ENCODE data around the gene CPNE7. TPM values are rescaled to one million over a fixed set of nuclear protein-coding genes. Genes with fewer than 3 reads are reported as not detected.

The CPNE7 gene
- total and polyA plus RNA-seq, 2 donors = 9.6 to 12.8 TPM

GRCh38 chr16:89547291-89547690 lies 28.3 kb upstream of the CPNE7 start:
- H3K27me3 ChIP-seq (ENCODE audit: control insufficient read depth in 2 of 2, insufficient read depth in 1 of 2, low read length in 1 of 2) = no peaks in the 10 kb centered on the region
- H3K9me3 ChIP-seq (ENCODE audit: control insufficient read depth in 2 of 2, insufficient read depth in 1 of 2, low read length in 1 of 2) = no peaks in the 10 kb centered on the region
- 98% methylated on average over 17 of the region's 17 CpGs for WGBS
- peaks cover 68 to 76% of the 10 kb centered on the region in 2 donors for H3K36me3 ChIP-seq (ENCODE audit: control insufficient read depth in 2 of 2, insufficient read depth in 2 of 2, low read length in 1 of 2)
- H3K4me1 ChIP-seq (ENCODE audit: control insufficient read depth in 2 of 2, insufficient read depth in 2 of 2, low read length in 2 of 2) = peaks cover 5 to 16% of the 10 kb centered on the region in 2 donors
- H3K27ac ChIP-seq (ENCODE audit: low read depth in 1 of 2, low read length in 1 of 2) = no peak overlapping the region
- no peak overlapping the region for H3K4me3 ChIP-seq (ENCODE audit: low read length in 2 of 2)
- DNase-seq (ENCODE audit: low read depth in 6 of 9, low spot score in 9 of 9) = no peak

DNA sequence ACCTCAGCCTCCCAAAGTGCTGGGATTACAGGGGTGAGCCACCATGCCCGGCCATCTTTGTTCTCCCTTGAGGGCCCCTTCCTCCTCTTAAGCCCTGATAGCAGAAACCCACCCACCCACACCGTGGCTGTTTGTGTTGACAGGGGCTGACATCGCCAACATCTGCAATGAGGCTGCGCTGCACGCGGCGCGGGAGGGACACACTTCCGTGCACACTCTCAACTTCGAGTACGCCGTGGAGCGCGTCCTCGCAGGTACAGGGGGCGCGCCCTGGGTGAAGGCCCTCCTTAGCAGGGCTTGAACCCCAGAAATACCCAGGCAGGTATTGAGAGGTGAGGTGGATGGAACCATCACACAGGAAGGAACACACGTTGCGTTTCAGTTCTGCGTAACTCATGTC lies 27.7 kb upstream of the CPNE7 start:
- WGBS = 98% methylated on average over 20 of the region's 20 CpGs
- H3K9me3 ChIP-seq (ENCODE audit: control insufficient read depth in 2 of 2, insufficient read depth in 1 of 2, low read length in 1 of 2) = no peaks in the 10 kb centered on the region
- peaks cover 5 to 16% of the 10 kb centered on the region in 2 donors for H3K4me1 ChIP-seq (ENCODE audit: control insufficient read depth in 2 of 2, insufficient read depth in 2 of 2, low read length in 2 of 2)
- no peak overlapping the region for H3K27ac ChIP-seq (ENCODE audit: low read depth in 1 of 2, low read length in 1 of 2)
- H3K36me3 ChIP-seq (ENCODE audit: control insufficient read depth in 2 of 2, insufficient read depth in 2 of 2, low read length in 1 of 2) = peaks cover 74 to 78% of the 10 kb centered on the region in 2 donors
- no peak for DNase-seq (ENCODE audit: low read depth in 6 of 9, low spot score in 9 of 9)
- no peak overlapping the region for H3K4me3 ChIP-seq (ENCODE audit: low read length in 2 of 2)
- no peaks in the 10 kb centered on the region for H3K27me3 ChIP-seq (ENCODE audit: control insufficient read depth in 2 of 2, insufficient read depth in 1 of 2, low read length in 1 of 2)

- WGBS = 76% methylated on average over 28 of the region's 28 CpGs
- peak in 1 of 9 donors; percentile 38 for DNase-seq (ENCODE audit: low read depth in 6 of 9, low spot score in 9 of 9)
- Histone ChIP-seq H3K4me1 (ENCODE audit: control insufficient read depth in 2 of 2, insufficient read depth in 2 of 2, low read length in 2 of 2) (peaks cover 5 to 16% of the 10 kb centered on the region in 2 donors), H3K4me3 (ENCODE audit: low read length in 2 of 2) (no peak overlapping the region), H3K27ac (ENCODE audit: low read depth in 1 of 2, low read length in 1 of 2) (peak overlapping the region in 1 of 2 donors; percentile 65), H3K9me3 (ENCODE audit: control insufficient read depth in 2 of 2, insufficient read depth in 1 of 2, low read length in 1 of 2) (no peaks in the 10 kb centered on the region), H3K36me3 (ENCODE audit: control insufficient read depth in 2 of 2, insufficient read depth in 2 of 2, low read length in 1 of 2) (peaks cover 78 to 79% of the 10 kb centered on the region in 2 donors), H3K27me3 (ENCODE audit: control insufficient read depth in 2 of 2, insufficient read depth in 1 of 2, low read length in 1 of 2) (no peaks in the 10 kb centered on the region)
These were observed 27.1 kb upstream of the CPNE7 start for GRCh38 chr16:89548344-89549006.

GRCh38 chr16:89549007-89549700 lies 26.4 kb upstream of the CPNE7 start:
- peak in 1 of 9 donors; percentile 38 for DNase-seq (ENCODE audit: low read depth in 6 of 9, low spot score in 9 of 9)
- 39% methylated on average over 10 of the region's 10 CpGs for WGBS
- Histone ChIP-seq H3K27me3 (ENCODE audit: control insufficient read depth in 2 of 2, insufficient read depth in 1 of 2, low read length in 1 of 2) (no peaks in the 10 kb centered on the region), H3K4me3 (ENCODE audit: low read length in 2 of 2) (no peak overlapping the region), H3K36me3 (ENCODE audit: control insufficient read depth in 2 of 2, insufficient read depth in 2 of 2, low read length in 1 of 2) (peaks cover 85 to 86% of the 10 kb centered on the region in 2 donors), H3K4me1 (ENCODE audit: control insufficient read depth in 2 of 2, insufficient read depth in 2 of 2, low read length in 2 of 2) (peaks cover 5 to 16% of the 10 kb centered on the region in 2 donors), H3K9me3 (ENCODE audit: control insufficient read depth in 2 of 2, insufficient read depth in 1 of 2, low read length in 1 of 2) (no peaks in the 10 kb centered on the region), H3K27ac (ENCODE audit: low read depth in 1 of 2, low read length in 1 of 2) (peak overlapping the region in 1 of 2 donors; percentile 65)

DNA sequence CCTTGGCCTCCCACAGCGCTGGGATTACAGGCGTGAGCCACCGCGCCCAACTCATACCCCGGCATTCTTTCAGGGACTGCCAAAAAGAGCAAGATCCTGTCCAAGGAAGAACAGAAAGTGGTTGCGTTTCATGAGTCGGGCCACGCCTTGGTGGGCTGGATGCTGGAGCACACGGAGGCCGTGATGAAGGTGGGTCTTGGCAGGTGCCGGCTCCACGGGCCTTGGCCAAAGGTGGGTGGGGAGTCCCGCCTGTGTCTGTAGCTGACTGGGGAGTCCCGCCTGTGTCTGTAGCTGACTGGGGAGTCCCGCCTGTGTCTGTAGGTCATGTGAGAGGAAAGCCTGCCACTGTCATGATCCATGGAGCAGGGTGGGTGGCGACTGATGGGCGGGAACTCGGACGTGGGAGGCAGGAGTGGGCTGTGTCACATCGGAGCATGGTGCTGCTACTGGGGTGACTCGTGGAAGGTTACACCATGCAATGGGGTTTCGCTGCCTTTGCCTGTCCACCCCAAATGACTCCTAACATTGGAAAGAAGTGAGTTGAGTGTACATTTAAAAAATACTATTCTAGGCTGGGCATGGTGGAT lies 25.0 kb upstream of the CPNE7 start:
- H3K27me3 ChIP-seq (ENCODE audit: control insufficient read depth in 2 of 2, insufficient read depth in 1 of 2, low read length in 1 of 2) = no peaks in the 10 kb centered on the region
- no peak overlapping the region for H3K27ac ChIP-seq (ENCODE audit: low read depth in 1 of 2, low read length in 1 of 2)
- no peak overlapping the region for H3K4me3 ChIP-seq (ENCODE audit: low read length in 2 of 2)
- no peak for DNase-seq (ENCODE audit: low read depth in 6 of 9, low spot score in 9 of 9)
- H3K4me1 ChIP-seq (ENCODE audit: control insufficient read depth in 2 of 2, insufficient read depth in 2 of 2, low read length in 2 of 2) = peaks cover 5 to 16% of the 10 kb centered on the region in 2 donors
- 98% methylated on average over 22 of the region's 22 CpGs for WGBS
- H3K9me3 ChIP-seq (ENCODE audit: control insufficient read depth in 2 of 2, insufficient read depth in 1 of 2, low read length in 1 of 2) = no peaks in the 10 kb centered on the region
- H3K36me3 ChIP-seq (ENCODE audit: control insufficient read depth in 2 of 2, insufficient read depth in 2 of 2, low read length in 1 of 2) = peaks cover 82 to 84% of the 10 kb centered on the region in 2 donors

DNA sequence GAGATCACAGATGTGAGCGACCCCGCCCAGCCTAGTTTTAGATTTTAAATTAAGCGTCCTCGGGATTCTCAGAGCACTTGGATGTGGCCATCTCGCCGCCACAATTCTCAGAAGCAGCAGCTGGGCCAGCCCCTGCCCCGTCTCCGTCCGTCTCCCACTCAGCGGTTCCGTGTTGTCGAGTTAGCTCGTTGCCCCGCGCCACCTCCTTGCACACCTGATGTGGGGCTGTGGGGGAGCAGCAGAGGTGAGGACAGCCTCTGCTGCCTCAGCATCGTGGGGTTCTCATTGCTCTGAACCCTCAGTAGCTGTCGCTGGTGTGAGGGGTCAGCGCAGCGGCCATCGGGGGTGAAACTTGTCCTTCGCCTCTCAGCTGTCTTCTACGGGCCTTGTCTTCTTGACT lies 23.2 kb upstream of the CPNE7 start:
- DNase-seq (ENCODE audit: low read depth in 6 of 9, low spot score in 9 of 9) = no peak
- 98% methylated on average over 22 of the region's 22 CpGs for WGBS
- peaks cover 0 to 4% of the 10 kb centered on the region in 2 donors for H3K9me3 ChIP-seq (ENCODE audit: control insufficient read depth in 2 of 2, insufficient read depth in 1 of 2, low read length in 1 of 2)
- no peak overlapping the region for H3K4me3 ChIP-seq (ENCODE audit: low read length in 2 of 2)
- H3K27ac ChIP-seq (ENCODE audit: low read depth in 1 of 2, low read length in 1 of 2) = no peak overlapping the region
- no peaks in the 10 kb centered on the region for H3K27me3 ChIP-seq (ENCODE audit: control insufficient read depth in 2 of 2, insufficient read depth in 1 of 2, low read length in 1 of 2)
- peaks cover 5 to 24% of the 10 kb centered on the region in 2 donors for H3K4me1 ChIP-seq (ENCODE audit: control insufficient read depth in 2 of 2, insufficient read depth in 2 of 2, low read length in 2 of 2)
- peaks cover 77 to 84% of the 10 kb centered on the region in 2 donors for H3K36me3 ChIP-seq (ENCODE audit: control insufficient read depth in 2 of 2, insufficient read depth in 2 of 2, low read length in 1 of 2)

GRCh38 chr16:89552913-89553312 lies 22.6 kb upstream of the CPNE7 start:
- 97% methylated on average over 13 of the region's 13 CpGs for WGBS
- no peak overlapping the region for H3K27ac ChIP-seq (ENCODE audit: low read depth in 1 of 2, low read length in 1 of 2)
- H3K36me3 ChIP-seq (ENCODE audit: control insufficient read depth in 2 of 2, insufficient read depth in 2 of 2, low read length in 1 of 2) = peaks cover 71 to 85% of the 10 kb centered on the region in 2 donors
- DNase-seq (ENCODE audit: low read depth in 6 of 9, low spot score in 9 of 9) = no peak
- peaks cover 0 to 4% of the 10 kb centered on the region in 2 donors for H3K9me3 ChIP-seq (ENCODE audit: control insufficient read depth in 2 of 2, insufficient read depth in 1 of 2, low read length in 1 of 2)
- H3K4me3 ChIP-seq (ENCODE audit: low read length in 2 of 2) = no peak overlapping the region
- H3K4me1 ChIP-seq (ENCODE audit: control insufficient read depth in 2 of 2, insufficient read depth in 2 of 2, low read length in 2 of 2) = peaks cover 5 to 30% of the 10 kb centered on the region in 2 donors
- H3K27me3 ChIP-seq (ENCODE audit: control insufficient read depth in 2 of 2, insufficient read depth in 1 of 2, low read length in 1 of 2) = no peaks in the 10 kb centered on the region

- DNase-seq (ENCODE audit: low read depth in 6 of 9, low spot score in 9 of 9) = no peak
- H3K27me3 ChIP-seq (ENCODE audit: control insufficient read depth in 2 of 2, insufficient read depth in 1 of 2, low read length in 1 of 2) = no peaks in the 10 kb centered on the region
- no peak overlapping the region for H3K27ac ChIP-seq (ENCODE audit: low read depth in 1 of 2, low read length in 1 of 2)
- peaks cover 63 to 77% of the 10 kb centered on the region in 2 donors for H3K36me3 ChIP-seq (ENCODE audit: control insufficient read depth in 2 of 2, insufficient read depth in 2 of 2, low read length in 1 of 2)
- peaks cover 0 to 4% of the 10 kb centered on the region in 2 donors for H3K9me3 ChIP-seq (ENCODE audit: control insufficient read depth in 2 of 2, insufficient read depth in 1 of 2, low read length in 1 of 2)
- H3K4me1 ChIP-seq (ENCODE audit: control insufficient read depth in 2 of 2, insufficient read depth in 2 of 2, low read length in 2 of 2) = peaks cover 3 to 27% of the 10 kb centered on the region in 2 donors
- no peak overlapping the region for H3K4me3 ChIP-seq (ENCODE audit: low read length in 2 of 2)
- WGBS = 97% methylated on average over 18 of the region's 18 CpGs
These were observed 21.8 kb upstream of the CPNE7 start for GRCh38 chr16:89553733-89554132.

GRCh38 chr16:89554343-89554742 lies 21.2 kb upstream of the CPNE7 start:
- H3K27me3 ChIP-seq (ENCODE audit: control insufficient read depth in 2 of 2, insufficient read depth in 1 of 2, low read length in 1 of 2) = no peaks in the 10 kb centered on the region
- no peak overlapping the region for H3K27ac ChIP-seq (ENCODE audit: low read depth in 1 of 2, low read length in 1 of 2)
- peaks cover 61 to 71% of the 10 kb centered on the region in 2 donors for H3K36me3 ChIP-seq (ENCODE audit: control insufficient read depth in 2 of 2, insufficient read depth in 2 of 2, low read length in 1 of 2)
- H3K4me1 ChIP-seq (ENCODE audit: control insufficient read depth in 2 of 2, insufficient read depth in 2 of 2, low read length in 2 of 2) = peaks cover 0 to 20% of the 10 kb centered on the region in 2 donors
- H3K9me3 ChIP-seq (ENCODE audit: control insufficient read depth in 2 of 2, insufficient read depth in 1 of 2, low read length in 1 of 2) = peaks cover 0 to 4% of the 10 kb centered on the region in 2 donors
- WGBS = 99% methylated on average over 12 of the region's 12 CpGs
- no peak overlapping the region for H3K4me3 ChIP-seq (ENCODE audit: low read length in 2 of 2)
- DNase-seq (ENCODE audit: low read depth in 6 of 9, low spot score in 9 of 9) = no peak
